H1 (cell line): ENCODE results near the gene SLC16A8. TPM values are rescaled to one million over a fixed set of nuclear protein-coding genes. Genes with fewer than 3 reads are reported as not detected.

Source experiments
- CEBPB ChIP-seq: IDR thresholded peaks from 2 replicates; pipeline ENCODE4 v1.6.1; 2012; ENCODE audit warnings: low read depth, low read length
- CTBP2 ChIP-seq: IDR thresholded peaks from 2 replicates; pipeline ENCODE4 v1.7.0; 2011; ENCODE audit warnings: borderline replicate concordance, mild to moderate bottlenecking, moderate library complexity, mixed read lengths, low read length; ENCODE audit not compliant: insufficient read depth, insufficient read length
- FOSL1 ChIP-seq: IDR thresholded peaks from 2 replicates; pipeline ENCODE4 v1.6.1; 2011; ENCODE audit warnings: mild to moderate bottlenecking, low read depth, low read length, moderate library complexity; ENCODE audit not compliant: insufficient read depth
- HDAC6 ChIP-seq: IDR thresholded peaks from one replicate; pipeline ENCODE4 v1.7.1; 2012; ENCODE audit warnings: low read depth, mild to moderate bottlenecking, inconsistent platforms, low read length, moderate library complexity
- KDM5A ChIP-seq: fragments of 200-600 bp; IDR thresholded peaks from 2 replicates; pipeline ENCODE4 v1.7.1; 2012; ENCODE audit warnings: mild to moderate bottlenecking, low read length, inconsistent platforms, mixed read lengths
- SIRT6 ChIP-seq: IDR thresholded peaks from one replicate; pipeline ENCODE4 v1.7.1; 2012; ENCODE audit warnings: low read length, inconsistent platforms
- SP2 ChIP-seq: IDR thresholded peaks from 2 replicates; pipeline ENCODE4 v1.6.1; 2012; ENCODE audit warnings: mild to moderate bottlenecking, low read length, inconsistent platforms
- SP4 ChIP-seq: IDR thresholded peaks from 2 replicates; pipeline ENCODE4 v1.6.1; 2012; ENCODE audit warnings: low read length, inconsistent platforms
- TEAD4 ChIP-seq: IDR thresholded peaks from 2 replicates; pipeline ENCODE4 v1.6.1; 2012; ENCODE audit warnings: low read depth, low read length, inconsistent platforms, mixed read lengths
- polyA plus RNA-seq, 7 experiments: library from polyadenylated mRNA; depleted of rRNA in 3 of 7; stranded (reverse) in 5 of 7; unstranded in 2 of 7; fragments of >200 nt in 5 of 7; fragments of 200-250 nt in 2 of 7; gene quantifications; 1 replicate in 5 of 7; 2 replicates in 1 of 7; 4 replicates in 1 of 7; pipeline versions ENCODE4 v1.2.1 to v1.2.3, GENCODE V29; 2011 to 2013; ENCODE audit warnings: missing spikeins in 2 of 7, mixed read lengths in 2 of 7
- total RNA-seq: library from RNA; stranded (reverse); fragmentation: NEBNext Ultra II Directional; extraction: Animal tissue kit (Norgen Biotek cat#: 25700); gene quantifications from 2 replicates; pipeline ENCODE4 v1.2.1, GENCODE V29; 2021
- TF ChIP-seq, protein P1 (sequence below): fragments of 300-600 bp; sonication (generic); IDR thresholded peaks from 2 replicates; pipeline ENCODE4 v1.7.1; 2012; ENCODE audit warnings: low read length, moderate library complexity, mild to moderate bottlenecking, inconsistent platforms; ENCODE audit not compliant: insufficient replicate concordance

The SLC16A8 gene
- total and polyA plus RNA-seq, 2 of the 8 experiments (the other 6 are each of a cell fraction or from before 2014, with no cell fraction given) = 0.70 TPM; not detected in 1

DNA sequence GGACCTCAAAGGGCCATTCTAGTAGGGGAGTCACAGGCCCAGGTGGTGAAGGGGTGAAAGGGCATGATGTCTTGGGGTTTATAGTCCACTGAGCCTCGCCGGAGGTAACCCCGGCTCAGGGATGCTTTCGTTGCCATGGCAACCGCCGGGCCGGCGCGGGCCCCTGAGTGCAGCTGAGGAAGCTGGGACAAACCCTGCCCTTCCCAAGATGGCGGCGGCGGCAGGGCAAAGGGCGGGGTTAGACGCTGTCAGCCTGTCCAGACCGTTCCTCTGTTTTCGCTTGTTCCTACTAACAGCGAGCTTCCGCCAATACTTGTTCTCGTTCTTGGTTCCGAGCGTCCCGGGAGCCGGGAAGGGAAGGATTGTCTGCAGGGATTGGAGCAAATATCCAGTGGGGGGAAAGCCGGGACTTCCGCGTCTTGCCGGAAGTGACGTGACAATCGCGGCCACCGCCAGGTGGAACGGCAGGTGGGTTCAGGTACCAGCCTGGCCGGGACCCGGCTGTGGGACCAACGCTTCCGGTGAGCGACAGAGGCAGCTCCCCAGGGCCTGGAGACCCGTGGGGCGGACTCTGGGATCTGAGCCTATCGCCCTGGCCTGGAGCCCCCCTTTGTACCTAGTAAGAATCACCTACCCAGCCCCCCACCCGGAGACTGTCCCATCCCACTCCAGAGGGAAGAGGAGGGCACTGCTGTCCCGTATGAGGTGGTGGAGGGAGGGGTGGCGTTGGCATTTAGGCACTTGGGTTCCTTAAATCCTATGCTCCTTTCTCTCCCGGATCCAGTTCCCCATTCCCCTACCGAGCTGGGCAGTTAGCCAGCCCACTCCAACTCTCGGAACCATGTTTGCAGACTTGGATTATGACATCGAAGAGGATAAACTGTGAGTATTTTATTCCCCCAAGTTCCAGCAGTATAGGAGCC, 26.8 kb downstream of the SLC16A8 start, which contains the start of gene PICK1 (continued):
- TF ChIP-seq, protein P1, sequence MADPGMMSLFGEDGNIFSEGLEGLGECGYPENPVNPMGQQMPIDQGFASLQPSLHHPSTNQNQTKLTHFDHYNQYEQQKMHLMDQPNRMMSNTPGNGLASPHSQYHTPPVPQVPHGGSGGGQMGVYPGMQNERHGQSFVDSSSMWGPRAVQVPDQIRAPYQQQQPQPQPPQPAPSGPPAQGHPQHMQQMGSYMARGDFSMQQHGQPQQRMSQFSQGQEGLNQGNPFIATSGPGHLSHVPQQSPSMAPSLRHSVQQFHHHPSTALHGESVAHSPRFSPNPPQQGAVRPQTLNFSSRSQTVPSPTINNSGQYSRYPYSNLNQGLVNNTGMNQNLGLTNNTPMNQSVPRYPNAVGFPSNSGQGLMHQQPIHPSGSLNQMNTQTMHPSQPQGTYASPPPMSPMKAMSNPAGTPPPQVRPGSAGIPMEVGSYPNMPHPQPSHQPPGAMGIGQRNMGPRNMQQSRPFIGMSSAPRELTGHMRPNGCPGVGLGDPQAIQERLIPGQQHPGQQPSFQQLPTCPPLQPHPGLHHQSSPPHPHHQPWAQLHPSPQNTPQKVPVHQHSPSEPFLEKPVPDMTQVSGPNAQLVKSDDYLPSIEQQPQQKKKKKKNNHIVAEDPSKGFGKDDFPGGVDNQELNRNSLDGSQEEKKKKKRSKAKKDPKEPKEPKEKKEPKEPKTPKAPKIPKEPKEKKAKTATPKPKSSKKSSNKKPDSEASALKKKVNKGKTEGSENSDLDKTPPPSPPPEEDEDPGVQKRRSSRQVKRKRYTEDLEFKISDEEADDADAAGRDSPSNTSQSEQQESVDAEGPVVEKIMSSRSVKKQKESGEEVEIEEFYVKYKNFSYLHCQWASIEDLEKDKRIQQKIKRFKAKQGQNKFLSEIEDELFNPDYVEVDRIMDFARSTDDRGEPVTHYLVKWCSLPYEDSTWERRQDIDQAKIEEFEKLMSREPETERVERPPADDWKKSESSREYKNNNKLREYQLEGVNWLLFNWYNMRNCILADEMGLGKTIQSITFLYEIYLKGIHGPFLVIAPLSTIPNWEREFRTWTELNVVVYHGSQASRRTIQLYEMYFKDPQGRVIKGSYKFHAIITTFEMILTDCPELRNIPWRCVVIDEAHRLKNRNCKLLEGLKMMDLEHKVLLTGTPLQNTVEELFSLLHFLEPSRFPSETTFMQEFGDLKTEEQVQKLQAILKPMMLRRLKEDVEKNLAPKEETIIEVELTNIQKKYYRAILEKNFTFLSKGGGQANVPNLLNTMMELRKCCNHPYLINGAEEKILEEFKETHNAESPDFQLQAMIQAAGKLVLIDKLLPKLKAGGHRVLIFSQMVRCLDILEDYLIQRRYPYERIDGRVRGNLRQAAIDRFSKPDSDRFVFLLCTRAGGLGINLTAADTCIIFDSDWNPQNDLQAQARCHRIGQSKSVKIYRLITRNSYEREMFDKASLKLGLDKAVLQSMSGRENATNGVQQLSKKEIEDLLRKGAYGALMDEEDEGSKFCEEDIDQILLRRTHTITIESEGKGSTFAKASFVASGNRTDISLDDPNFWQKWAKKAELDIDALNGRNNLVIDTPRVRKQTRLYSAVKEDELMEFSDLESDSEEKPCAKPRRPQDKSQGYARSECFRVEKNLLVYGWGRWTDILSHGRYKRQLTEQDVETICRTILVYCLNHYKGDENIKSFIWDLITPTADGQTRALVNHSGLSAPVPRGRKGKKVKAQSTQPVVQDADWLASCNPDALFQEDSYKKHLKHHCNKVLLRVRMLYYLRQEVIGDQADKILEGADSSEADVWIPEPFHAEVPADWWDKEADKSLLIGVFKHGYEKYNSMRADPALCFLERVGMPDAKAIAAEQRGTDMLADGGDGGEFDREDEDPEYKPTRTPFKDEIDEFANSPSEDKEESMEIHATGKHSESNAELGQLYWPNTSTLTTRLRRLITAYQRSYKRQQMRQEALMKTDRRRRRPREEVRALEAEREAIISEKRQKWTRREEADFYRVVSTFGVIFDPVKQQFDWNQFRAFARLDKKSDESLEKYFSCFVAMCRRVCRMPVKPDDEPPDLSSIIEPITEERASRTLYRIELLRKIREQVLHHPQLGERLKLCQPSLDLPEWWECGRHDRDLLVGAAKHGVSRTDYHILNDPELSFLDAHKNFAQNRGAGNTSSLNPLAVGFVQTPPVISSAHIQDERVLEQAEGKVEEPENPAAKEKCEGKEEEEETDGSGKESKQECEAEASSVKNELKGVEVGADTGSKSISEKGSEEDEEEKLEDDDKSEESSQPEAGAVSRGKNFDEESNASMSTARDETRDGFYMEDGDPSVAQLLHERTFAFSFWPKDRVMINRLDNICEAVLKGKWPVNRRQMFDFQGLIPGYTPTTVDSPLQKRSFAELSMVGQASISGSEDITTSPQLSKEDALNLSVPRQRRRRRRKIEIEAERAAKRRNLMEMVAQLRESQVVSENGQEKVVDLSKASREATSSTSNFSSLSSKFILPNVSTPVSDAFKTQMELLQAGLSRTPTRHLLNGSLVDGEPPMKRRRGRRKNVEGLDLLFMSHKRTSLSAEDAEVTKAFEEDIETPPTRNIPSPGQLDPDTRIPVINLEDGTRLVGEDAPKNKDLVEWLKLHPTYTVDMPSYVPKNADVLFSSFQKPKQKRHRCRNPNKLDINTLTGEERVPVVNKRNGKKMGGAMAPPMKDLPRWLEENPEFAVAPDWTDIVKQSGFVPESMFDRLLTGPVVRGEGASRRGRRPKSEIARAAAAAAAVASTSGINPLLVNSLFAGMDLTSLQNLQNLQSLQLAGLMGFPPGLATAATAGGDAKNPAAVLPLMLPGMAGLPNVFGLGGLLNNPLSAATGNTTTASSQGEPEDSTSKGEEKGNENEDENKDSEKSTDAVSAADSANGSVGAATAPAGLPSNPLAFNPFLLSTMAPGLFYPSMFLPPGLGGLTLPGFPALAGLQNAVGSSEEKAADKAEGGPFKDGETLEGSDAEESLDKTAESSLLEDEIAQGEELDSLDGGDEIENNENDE = no peak
- TF ChIP-seq FOSL1 (no peak), SIRT6 (no peak), SP4 (no peak), HDAC6 (no peak), TEAD4 (no peak), CTBP2 (no peak), CEBPB (no peak), KDM5A (0 out of 2 replicates have a peak, but pooled peaks have one; percentile 26), SP2 (no peak)
